OCI-LY1 (cell line): ENCODE results near the gene SAXO1.
"Not testable (repeated sequence)": the region's sequence is repeated elsewhere in the genome, so short reads cannot be mapped to it uniquely, and the experiment has no call there.

ENCODE experiments used
- H2AFZ ChIP-seq: fragments of 200-600 bp; sonication (generic), shearing (Covaris generic); 2 replicates; pipeline ENCODE4 v1.6.0; 2014; ENCODE audit warnings: antibody characterized with exemption, mild to moderate bottlenecking, low read length
- H3F3A ChIP-seq: fragments of 200-600 bp; sonication (generic), shearing (Covaris generic); 2 replicates; pipeline ENCODE4 v1.6.0; 2014; ENCODE audit warnings: mild to moderate bottlenecking, antibody characterized with exemption, low read length, moderate library complexity; ENCODE audit not compliant: insufficient read depth
- H3K27ac ChIP-seq: fragments of 200-600 bp; sonication (generic); 2 replicates; pipeline ENCODE4 v1.5.1; 2014; ENCODE audit warnings: low read length, mixed run types, mild to moderate bottlenecking, low read depth; ENCODE audit not compliant: poor library complexity, severe bottlenecking
- H3K27me3 ChIP-seq: fragments of 200-600 bp; sonication (generic); 2 replicates; pipeline ENCODE4 v1.6.0; 2014; ENCODE audit warnings: antibody characterized with exemption, mild to moderate bottlenecking, low read length, moderate library complexity; ENCODE audit not compliant: insufficient read depth
- H3K36me3 ChIP-seq: fragments of 200-600 bp; sonication (generic); 2 replicates; pipeline ENCODE4 v1.6.1; 2014; ENCODE audit warnings: mild to moderate bottlenecking, antibody characterized with exemption, low read length, moderate library complexity, mixed read lengths; ENCODE audit not compliant: insufficient read depth
- H3K4me1 ChIP-seq: fragments of 200-600 bp; sonication (generic); 2 replicates; pipeline ENCODE4 v1.5.1; 2014; ENCODE audit warnings: mild to moderate bottlenecking, low read length, moderate library complexity; ENCODE audit not compliant: insufficient read depth, severe bottlenecking
- H3K4me2 ChIP-seq: fragments of 200-600 bp; sonication (generic), shearing (Covaris generic); 2 replicates; pipeline ENCODE4 v1.6.1; 2014; ENCODE audit warnings: low read length
- H3K4me3 ChIP-seq: fragments of 200-600 bp; sonication (generic); 2 replicates; pipeline ENCODE4 v1.5.1; 2014; ENCODE audit warnings: low read length, low read depth, mild to moderate bottlenecking, mixed read lengths; ENCODE audit not compliant: poor library complexity, severe bottlenecking
- H3K79me2 ChIP-seq: fragments of 200-600 bp; shearing (Covaris generic); 2 replicates; pipeline ENCODE4 v1.6.1; 2016; ENCODE audit warnings: mixed run types, low read length, mixed read lengths; ENCODE audit not compliant: insufficient read depth
- H3K9ac ChIP-seq: fragments of 200-600 bp; sonication (generic), shearing (Covaris generic); 2 replicates; pipeline ENCODE4 v1.6.1; 2014; ENCODE audit warnings: mild to moderate bottlenecking, low read length, mixed read lengths
- H3K9me2 ChIP-seq: fragments of 200-600 bp; sonication (generic), shearing (Covaris generic); 2 replicates; pipeline ENCODE4 v1.6.1; 2014; ENCODE audit warnings: low read depth, mild to moderate bottlenecking, low read length, mixed read lengths
- H3K9me3 ChIP-seq: fragments of 200-600 bp; shearing (Covaris generic); 2 replicates; pipeline ENCODE4 v1.6.1; 2014; ENCODE audit warnings: low read length, mixed read lengths
- H4K20me1 ChIP-seq: fragments of 200-600 bp; sonication (generic), shearing (Covaris generic); 2 replicates; pipeline ENCODE4 v1.6.0; 2016; ENCODE audit warnings: mild to moderate bottlenecking, low read length; ENCODE audit not compliant: insufficient read depth
- CTCF ChIP-seq: fragments of 200-600 bp; sonication (generic), shearing (Covaris generic); IDR thresholded peaks from 2 replicates; pipeline ENCODE4 v1.5.1; 2017; ENCODE audit warnings: mild to moderate bottlenecking, antibody characterized with exemption, low read length, moderate library complexity, mixed read lengths
- EZH2 ChIP-seq: fragments of 200-600 bp; sonication (generic), shearing (Covaris generic); IDR thresholded peaks from 2 replicates; pipeline ENCODE4 v1.8.0; 2017; ENCODE audit warnings: borderline replicate concordance, mixed run types, mild to moderate bottlenecking, antibody characterized with exemption, low read length, moderate library complexity, mixed read lengths

Gene SAXO1

GRCh38 chr9:19022206-19022605 is 10.8 kb downstream of the SAXO1 start:
- no peaks in the 10 kb centered on the region for H3K9me2 ChIP-seq
- H3K9ac ChIP-seq: no peak overlapping the region
- H3K4me2 ChIP-seq: no peak overlapping the region
- TF ChIP-seq EZH2: no peak
- no peak for TF ChIP-seq CTCF
- H3K27ac ChIP-seq: no peak overlapping the region
- H4K20me1 ChIP-seq: no peaks in the 10 kb centered on the region
- no peaks in the 10 kb centered on the region for H3K9me3 ChIP-seq
- no peaks in the 10 kb centered on the region for H3K4me1 ChIP-seq
- H3K79me2 ChIP-seq: no peaks in the 10 kb centered on the region
- no peak overlapping the region for H3K4me3 ChIP-seq
- H2AFZ ChIP-seq: no peak overlapping the region
- no peaks in the 10 kb centered on the region for H3K36me3 ChIP-seq
- 0 out of 2 replicates have a peak, but pooled peaks cover 4% of the 10 kb centered on the region for H3K27me3 ChIP-seq
- H3F3A ChIP-seq: no peaks in the 10 kb centered on the region

GRCh38 chr9:19021649-19022048 is 11.4 kb downstream of the SAXO1 start:
- not testable (repeated sequence) for H3K4me1 ChIP-seq, H3K9me2 ChIP-seq, H3K9ac ChIP-seq, H4K20me1 ChIP-seq, H3F3A ChIP-seq, H3K27ac ChIP-seq, H3K9me3 ChIP-seq, H3K79me2 ChIP-seq, H3K27me3 ChIP-seq, H3K36me3 ChIP-seq, H3K4me2 ChIP-seq, H3K4me3 ChIP-seq, H2AFZ ChIP-seq

GRCh38 chr9:19020886-19021455 is 12.0 kb downstream of the SAXO1 start:
- Histone ChIP-seq H3K36me3 (no peaks in the 10 kb centered on the region), H3K9me2 (no peaks in the 10 kb centered on the region), H4K20me1 (no peaks in the 10 kb centered on the region), H3K4me2 (no peak overlapping the region), H2AFZ (no peak overlapping the region), H3K27me3 (0 out of 2 replicates have a peak, but pooled peaks cover 4% of the 10 kb centered on the region), H3K79me2 (no peaks in the 10 kb centered on the region), H3K9me3 (no peaks in the 10 kb centered on the region), H3K27ac (no peak overlapping the region), H3K9ac (no peak overlapping the region), H3K4me1 (no peaks in the 10 kb centered on the region), H3K4me3 (no peak overlapping the region), H3F3A (no peaks in the 10 kb centered on the region)
- no peak for TF ChIP-seq EZH2
- TF ChIP-seq CTCF: no peak

GRCh38 chr9:19018201-19018600 is 14.8 kb downstream of the SAXO1 start:
- no peaks in the 10 kb centered on the region for H3K9me2 ChIP-seq
- no peak overlapping the region for H3K4me2 ChIP-seq
- H3K9me3 ChIP-seq: no peaks in the 10 kb centered on the region
- H3K9ac ChIP-seq: no peak overlapping the region
- H3K27ac ChIP-seq: no peak overlapping the region
- TF ChIP-seq EZH2 (no peak), CTCF (no peak)
- no peaks in the 10 kb centered on the region for H3F3A ChIP-seq
- no peaks in the 10 kb centered on the region for H3K79me2 ChIP-seq
- no peaks in the 10 kb centered on the region for H3K4me1 ChIP-seq
- peaks cover 4% of the 10 kb centered on the region; the same call in 1 of the 2 replicates for H3K27me3 ChIP-seq
- H2AFZ ChIP-seq: no peak overlapping the region
- H4K20me1 ChIP-seq: no peaks in the 10 kb centered on the region
- H3K36me3 ChIP-seq: no peaks in the 10 kb centered on the region
- H3K4me3 ChIP-seq: no peak overlapping the region
